B cell (primary cell): Measurements from ENCODE around the gene TTC6. TPM values are rescaled to one million over a fixed set of nuclear protein-coding genes. Genes with fewer than 3 reads are reported as not detected.

Source experiments
- ATAC-seq: fragments of 200-7000 bp; cut with Tn5 transposase; one replicate; pipeline ENCODE4 v1.10.0; 2021; ENCODE audit warnings: low read depth, mild to moderate bottlenecking, moderate number of reproducible peaks, moderate library complexity
- CTCF ChIA-PET: fragments of 350-600 bp; sonication (Branson Sonifier 250); formaldehyde crosslinking; loops from one replicate; lab custom pipeline; 2021; ENCODE audit warnings: antibody characterized with exemption, inconsistent platforms; lab: Charles Lee
- POLR2A ChIA-PET: fragments of 350-600 bp; sonication (Branson Sonifier 250); formaldehyde crosslinking; loops from one replicate; lab custom pipeline; 2021; ENCODE audit warnings: antibody characterized with exemption; lab: Charles Lee
- DNase-seq: peaks from one replicate; pipeline ENCODE4 v3.0.0; 2013
- H2AFZ ChIP-seq: 2 replicates; pipeline ENCODE4 v1.6.1; 2012; ENCODE audit warnings: mild to moderate bottlenecking, low read depth, low read length; ENCODE audit not compliant: insufficient read depth, poor library complexity, severe bottlenecking
- H3K27ac ChIP-seq, 2 donors: 1 replicate in 1 of 2; 2 replicates in 1 of 2; pipeline ENCODE4 v1.5.1; 2012 to 2013; ENCODE audit warnings: low read length in 2 of 2, mild to moderate bottlenecking in 2 of 2, moderate library complexity in 1 of 2
- H3K27me3 ChIP-seq, 4 experiments: fragments of 200-600 bp in 1 of 4; sonication (generic) in 1 of 4; replicated peaks in 1 of 4; 1 replicate in 2 of 4; 2 replicates in 2 of 4; pipeline versions ENCODE4 v1.6.1 to v1.7.0; 2013 to 2016; ENCODE audit warnings: low read length in 3 of 4, mild to moderate bottlenecking in 2 of 4, mixed read lengths in 1 of 4, moderate library complexity in 1 of 4; ENCODE audit not compliant: insufficient read depth in 4 of 4, control insufficient read depth in 3 of 4; ENCODE audit errors: control extremely low read depth in 1 of 4
- H3K36me3 ChIP-seq, 2 experiments: replicated peaks in 1 of 2; 1 replicate in 1 of 2; 2 replicates in 1 of 2; pipeline versions ENCODE4 v1.6.1 to v1.7.1; 2013; ENCODE audit warnings: low read length in 1 of 2; ENCODE audit not compliant: insufficient read depth in 2 of 2, control insufficient read depth in 1 of 2; ENCODE audit errors: control extremely low read depth in 1 of 2, extremely low read depth in 1 of 2
- H3K4me1 ChIP-seq, 2 donors: fragments of 200-600 bp in 1 of 2; sonication (generic) in 1 of 2; 1 replicate in 1 of 2; 2 replicates in 1 of 2; pipeline versions ENCODE4 v1.5.1 to v1.6.1; 2013 to 2017; ENCODE audit warnings: low read length in 2 of 2; ENCODE audit not compliant: control insufficient read depth in 2 of 2, insufficient read depth in 2 of 2
- H3K4me2 ChIP-seq: replicated peaks from 2 replicates; pipeline ENCODE3; 2012; ENCODE audit warnings: mild to moderate bottlenecking, low read depth, low read length; ENCODE audit not compliant: poor library complexity, severe bottlenecking
- H3K4me3 ChIP-seq, 5 experiments: fragments of 200-600 bp in 1 of 5; sonication (generic) in 1 of 5; 1 replicate in 3 of 5; 2 replicates in 2 of 5; pipeline versions ENCODE4 v1.5.1 to v1.7.0; 2011 to 2016; ENCODE audit warnings: low read length in 4 of 5, mild to moderate bottlenecking in 4 of 5, low read depth in 2 of 5, control low read depth in 1 of 5, moderate library complexity in 1 of 5; ENCODE audit not compliant: insufficient read depth in 1 of 5; ENCODE audit errors: control extremely low read depth in 1 of 5, extremely low read depth in 1 of 5
- H3K79me2 ChIP-seq: fragments of 200-600 bp; sonication (generic); one replicate; pipeline ENCODE4 v1.6.0; 2016; ENCODE audit warnings: low read length; ENCODE audit not compliant: control insufficient read depth, insufficient read depth
- H3K9ac ChIP-seq: fragments of 200-600 bp; sonication (generic); 2 replicates; pipeline ENCODE4 v1.6.1; 2017; ENCODE audit warnings: mild to moderate bottlenecking, low read length, moderate library complexity
- H3K9me3 ChIP-seq, 3 donors: one replicate each; pipeline versions ENCODE4 v1.6.1 to v1.7.1; 2013; ENCODE audit warnings: low read length in 2 of 3; ENCODE audit not compliant: control insufficient read depth in 2 of 3, insufficient read depth in 1 of 3; ENCODE audit errors: control extremely low read depth in 1 of 3
- H4K20me1 ChIP-seq: 2 replicates; pipeline ENCODE4 v1.6.0; 2012; ENCODE audit warnings: mild to moderate bottlenecking, low read length; ENCODE audit not compliant: insufficient read depth, control insufficient read depth, poor library complexity, severe bottlenecking
- H3K27ac Mint-ChIP-seq: one replicate; pipeline ENCODE4 v1.8.0; 2021; ENCODE audit warnings: mixed read lengths
- H3K27me3 Mint-ChIP-seq: one replicate; pipeline ENCODE4 v1.8.0; 2021; ENCODE audit warnings: mixed read lengths
- H3K4me1 Mint-ChIP-seq: one replicate; pipeline ENCODE4 v1.8.0; 2021; ENCODE audit warnings: mixed read lengths
- H3K4me3 Mint-ChIP-seq: one replicate; pipeline ENCODE4 v1.8.0; 2021; ENCODE audit warnings: mixed read lengths
- H3K9me3 Mint-ChIP-seq: one replicate; pipeline ENCODE4 v1.8.0; 2022; ENCODE audit warnings: mixed read lengths; ENCODE audit not compliant: insufficient read depth
- CTCF ChIP-seq: fragments of 200-600 bp; IDR thresholded peaks from one replicate; pipeline ENCODE4 v1.8.0; 2022; ENCODE audit warnings: antibody characterized with exemption, mild to moderate bottlenecking
- EZH2 ChIP-seq: IDR thresholded peaks from 2 replicates; pipeline ENCODE4 v1.6.1; 2012; ENCODE audit warnings: borderline replicate concordance, low read depth, mild to moderate bottlenecking, moderate library complexity, low read length; ENCODE audit not compliant: insufficient read depth, poor library complexity, severe bottlenecking
- WGBS: methylation state at CpG from one replicate; pipeline ENCODE4 v1.1.5; 2013; ENCODE audit warnings: missing lambda C conversion rate; ENCODE audit not compliant: insufficient coverage; 5-methylcytosine and 5-hydroxymethylcytosine counted together
- intact Hi-C: fragments of 100-400 bp; cut with micrococcal nuclease; formaldehyde crosslinking; loops from one replicate; pipeline ENCODE4 v1.10.0; 2022
- polyA plus RNA-seq: library from polyadenylated mRNA; depleted of rRNA; stranded (reverse); fragments of >200 nt; gene quantifications from 2 replicates; pipeline ENCODE4 v1.2.3, GENCODE V29; 2012
- total RNA-seq, 2 donors: library from RNA; stranded (reverse); fragments of 120-200 nt in 1 of 2; gene quantifications; 1 replicate in 1 of 2; 2 replicates in 1 of 2; pipeline versions ENCODE4 v1.2.3 to v1.2.4, GENCODE V29; 2013 to 2022

TTC6 gene
- total and polyA plus RNA-seq, 2 donors (not counting 1 experiment from before 2014, with no cell fraction given), result not detected

GRCh38 chr14:37641117-37641516 lies 45.7 kb downstream of the TTC6 start:
- Histone ChIP-seq H3K4me3 (no peak overlapping the region), H3K9ac (no peak overlapping the region), H3K27me3 (no peaks in the 10 kb centered on the region), H3K4me2 (no peak overlapping the region), H4K20me1 (no peaks in the 10 kb centered on the region), H3K4me1 (no peaks in the 10 kb centered on the region), H2AFZ (no peak overlapping the region), H3K36me3 (no peaks in the 10 kb centered on the region), H3K27ac (no peak overlapping the region), H3K79me2 (no peaks in the 10 kb centered on the region), H3K9me3 (no peaks in the 10 kb centered on the region)
- ChIA-PET POLR2A (no interaction called here), CTCF (no interaction called here)
- Mint-ChIP-seq H3K27me3 (no peaks in the 10 kb centered on the region), H3K27ac (no peak overlapping the region), H3K4me3 (no peak overlapping the region), H3K4me1 (no peaks in the 10 kb centered on the region), H3K9me3 (no peaks in the 10 kb centered on the region)
- WGBS, result 100% methylated on average over 1 of the region's 1 CpG
- intact Hi-C loops, result no loop called here
- TF ChIP-seq CTCF, result no peak
- TF ChIP-seq EZH2, result no peak
- DNase-seq (no peak), ATAC-seq (no peak)

DNA sequence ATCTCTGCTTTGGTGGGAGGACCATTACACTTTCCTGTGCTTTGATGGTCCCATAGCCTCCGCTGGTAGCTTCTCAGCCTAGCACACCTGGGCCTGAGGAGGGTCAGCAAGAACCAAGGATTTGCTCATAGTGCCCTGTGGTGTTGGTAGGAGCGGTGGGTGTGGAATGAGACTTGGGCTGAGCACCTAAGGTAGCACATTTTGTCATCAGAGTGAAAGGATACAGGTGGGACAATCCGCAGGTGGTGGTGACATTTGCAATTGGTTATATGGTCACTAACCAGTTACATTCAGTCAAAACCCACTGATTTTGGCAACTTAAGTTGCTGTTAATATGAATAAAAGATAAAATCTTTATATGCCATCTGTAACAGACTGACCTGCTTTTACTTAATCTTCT lies 46.7 kb downstream of the TTC6 start:
- Histone ChIP-seq H3K4me3 (no peak overlapping the region), H4K20me1 (no peaks in the 10 kb centered on the region), H3K9ac (no peak overlapping the region), H3K36me3 (no peaks in the 10 kb centered on the region), H3K4me1 (no peaks in the 10 kb centered on the region), H3K9me3 (no peaks in the 10 kb centered on the region), H2AFZ (no peak overlapping the region), H3K27ac (no peak overlapping the region), H3K27me3 (no peaks in the 10 kb centered on the region), H3K4me2 (no peak overlapping the region), H3K79me2 (no peaks in the 10 kb centered on the region)
- no peaks in the 10 kb centered on the region for H3K27me3 Mint-ChIP-seq
- no peak for ATAC-seq
- no peaks in the 10 kb centered on the region for H3K4me1 Mint-ChIP-seq
- H3K4me3 Mint-ChIP-seq, result no peak overlapping the region
- CTCF ChIA-PET, result no interaction called here
- H3K9me3 Mint-ChIP-seq, result no peaks in the 10 kb centered on the region
- H3K27ac Mint-ChIP-seq, result no peak overlapping the region
- TF ChIP-seq CTCF (no peak), EZH2 (no peak)
- WGBS, result 100% methylated on average over 2 of the region's 3 CpGs
- no peak for DNase-seq
- intact Hi-C loops, result no loop called here
- POLR2A ChIA-PET, result no interaction called here
